H1 (cell line): ENCODE measurements around the gene STIM2. TPM values are rescaled to one million over a fixed set of nuclear protein-coding genes. Genes with fewer than 3 reads are reported as not detected.
"Not testable (repeated sequence)": the region's sequence is repeated elsewhere in the genome, so short reads cannot be mapped to it uniquely, and the experiment has no call there.

Source experiments
- CTCF ChIA-PET: fragments of 300-600 bp; sonication (Branson Sonifier 250); formaldehyde crosslinking; loops from one replicate; lab custom pipeline; 2021; ENCODE audit not compliant: partially characterized antibody; lab: Charles Lee
- POLR2A ChIA-PET: fragments of 300-600 bp; sonication (Branson Sonifier 250); formaldehyde crosslinking; loops from one replicate; lab custom pipeline; 2021; ENCODE audit warnings: inconsistent platforms; ENCODE audit not compliant: partially characterized antibody; lab: Charles Lee
- DNase-seq, 2 experiments: peaks; one replicate each; pipeline versions ENCODE4 v3.0.0 to v3.0.0-alpha.2; 2010 to 2022; ENCODE audit warnings: low spot score in 2 of 2, low read depth in 1 of 2, mixed read lengths in 1 of 2
- FAIRE-seq: peaks from 2 replicates; lab custom pipeline; 2011; peaks lifted over from hg19 to GRCh38; lab: Jason Lieb, UNC
- H2AFZ ChIP-seq: 2 replicates; pipeline ENCODE4 v1.8.1; 2012; ENCODE audit warnings: low read length, inconsistent platforms
- H2AK5ac ChIP-seq: 2 replicates; pipeline ENCODE4 v1.6.1; 2013; ENCODE audit warnings: low read depth, low read length
- H2BK120ac ChIP-seq: replicated peaks from 2 replicates; pipeline ENCODE3; 2013; ENCODE audit warnings: low read depth, low read length, inconsistent platforms
- H2BK12ac ChIP-seq: 2 replicates; pipeline ENCODE4 v1.6.1; 2013; ENCODE audit warnings: low read depth, low read length
- H2BK15ac ChIP-seq: 2 replicates; pipeline ENCODE4 v1.6.1; 2013; ENCODE audit warnings: low read length
- H2BK20ac ChIP-seq: 2 replicates; pipeline ENCODE4 v1.6.1; 2013; ENCODE audit warnings: low read length
- H2BK5ac ChIP-seq: 2 replicates; pipeline ENCODE4 v1.6.1; 2013; ENCODE audit warnings: low read depth, low read length
- H3K14ac ChIP-seq: 2 replicates; pipeline ENCODE4 v1.6.1; 2013; ENCODE audit warnings: inconsistent platforms; ENCODE audit not compliant: insufficient read length
- H3K18ac ChIP-seq: 2 replicates; pipeline ENCODE4 v1.6.1; 2013; ENCODE audit warnings: low read length; ENCODE audit errors: extremely low read depth
- H3K23ac ChIP-seq: 2 replicates; pipeline ENCODE4 v1.6.1; 2013; ENCODE audit warnings: inconsistent platforms; ENCODE audit not compliant: insufficient read length
- H3K23me2 ChIP-seq: 2 replicates; pipeline ENCODE4 v1.6.1; 2013; ENCODE audit warnings: low read depth, low read length
- H3K27ac ChIP-seq: 2 replicates; pipeline ENCODE4 v1.6.1; 2011; ENCODE audit warnings: low read depth, low read length, inconsistent platforms
- H3K27me3 ChIP-seq, 4 experiments: replicated peaks in 1 of 4; 1 replicate in 1 of 4; 2 replicates in 3 of 4; pipeline versions ENCODE4 v1.6.1 to v1.8.1; 2011 to 2013; ENCODE audit warnings: low read length in 3 of 4, mild to moderate bottlenecking in 3 of 4, inconsistent platforms in 2 of 4, mixed read lengths in 2 of 4, moderate library complexity in 1 of 4; ENCODE audit not compliant: control insufficient read depth in 3 of 4, insufficient read depth in 3 of 4; ENCODE audit errors: extremely low read depth in 1 of 4
- H3K36me3 ChIP-seq, 4 experiments: 2 replicates each; pipeline versions ENCODE4 v1.6.1 to v1.8.1; 2011 to 2013; ENCODE audit warnings: mild to moderate bottlenecking in 4 of 4, low read length in 3 of 4, moderate library complexity in 2 of 4, control low read depth in 1 of 4, inconsistent platforms in 1 of 4; ENCODE audit not compliant: insufficient read depth in 4 of 4, control insufficient read depth in 2 of 4
- H3K4ac ChIP-seq: replicated peaks from 2 replicates; pipeline ENCODE3; 2013; ENCODE audit warnings: low read length, low read depth, mixed read lengths, inconsistent platforms; ENCODE audit not compliant: insufficient read length
- H3K4me1 ChIP-seq, 4 experiments: replicated peaks in 1 of 4; 1 replicate in 1 of 4; 2 replicates in 3 of 4; pipeline versions ENCODE4 v1.6.1 to v1.8.1; 2011 to 2013; ENCODE audit warnings: low read length in 3 of 4, inconsistent platforms in 2 of 4, mixed read lengths in 1 of 4; ENCODE audit not compliant: insufficient read depth in 4 of 4, control insufficient read depth in 3 of 4
- H3K4me2 ChIP-seq, 2 experiments: 2 replicates each; pipeline versions ENCODE4 v1.6.1 to v1.8.1; 2011 to 2013; ENCODE audit warnings: low read depth in 2 of 2, low read length in 2 of 2, control low read depth in 1 of 2, inconsistent platforms in 1 of 2, mild to moderate bottlenecking in 1 of 2; ENCODE audit not compliant: insufficient read depth in 1 of 2
- H3K4me3 ChIP-seq, 4 experiments: fragments of 200-600, 300-600 bp in 1 of 4; sonication (generic), shearing (Covaris generic), sonication (Bioruptor Twin) in 1 of 4; 2 replicates each; pipeline versions ENCODE4 v1.5.1 to v1.8.1; 2011 to 2016; ENCODE audit warnings: low read length in 4 of 4, low read depth in 3 of 4, control low read depth in 2 of 4, inconsistent platforms in 2 of 4, mild to moderate bottlenecking in 2 of 4, mixed read lengths in 1 of 4, moderate library complexity in 1 of 4; ENCODE audit not compliant: insufficient read depth in 2 of 4; ENCODE audit errors: extremely low read depth in 1 of 4
- H3K56ac ChIP-seq: replicated peaks from 2 replicates; pipeline ENCODE3; 2013; ENCODE audit warnings: low read depth, mild to moderate bottlenecking, mixed read lengths, low read length, inconsistent platforms; ENCODE audit not compliant: insufficient read length
- H3K79me1 ChIP-seq: 2 replicates; pipeline ENCODE4 v1.6.1; 2013; ENCODE audit warnings: low read depth, low read length, control low read depth
- H3K79me2 ChIP-seq, 2 experiments: 2 replicates each; pipeline versions ENCODE4 v1.6.1 to v1.8.1; 2012 to 2013; ENCODE audit warnings: low read length in 2 of 2, mild to moderate bottlenecking in 2 of 2, inconsistent platforms in 1 of 2; ENCODE audit not compliant: insufficient read depth in 2 of 2, control insufficient read depth in 1 of 2
- H3K9ac ChIP-seq, 4 experiments: replicated peaks in 1 of 4; 1 replicate in 1 of 4; 2 replicates in 3 of 4; pipeline versions ENCODE4 v1.6.1 to v1.8.1; 2011 to 2013; ENCODE audit warnings: low read depth in 3 of 4, low read length in 3 of 4, control low read depth in 2 of 4, mild to moderate bottlenecking in 2 of 4, moderate library complexity in 2 of 4, inconsistent platforms in 1 of 4; ENCODE audit errors: extremely low read depth in 1 of 4
- H3K9me3 ChIP-seq, 2 experiments: 2 replicates each; pipeline versions ENCODE4 v1.6.1 to v1.8.1; 2012 to 2013; ENCODE audit warnings: mild to moderate bottlenecking in 2 of 2, moderate library complexity in 2 of 2, control low read depth in 1 of 2, inconsistent platforms in 1 of 2, low read depth in 1 of 2, low read length in 1 of 2, mixed read lengths in 1 of 2; ENCODE audit not compliant: insufficient read depth in 2 of 2
- H4K20me1 ChIP-seq, 2 experiments: replicated peaks in 1 of 2; 2 replicates each; pipeline versions ENCODE3 to v1.8.1; 2011 to 2013; ENCODE audit warnings: inconsistent platforms in 2 of 2, low read length in 2 of 2, mild to moderate bottlenecking in 1 of 2; ENCODE audit not compliant: insufficient read depth in 2 of 2, control insufficient read depth in 1 of 2
- H4K5ac ChIP-seq: 2 replicates; pipeline ENCODE4 v1.6.1; 2013; ENCODE audit warnings: low read length, low read depth, mixed read lengths, inconsistent platforms; ENCODE audit not compliant: insufficient read length
- H4K8ac ChIP-seq: 2 replicates; pipeline ENCODE4 v1.8.0; 2013; ENCODE audit warnings: mild to moderate bottlenecking, moderate library complexity, low read length, inconsistent platforms; ENCODE audit not compliant: insufficient read depth; ENCODE audit errors: extremely low read depth
- H4K91ac ChIP-seq: replicated peaks from 2 replicates; pipeline ENCODE3; 2013; ENCODE audit warnings: low read length, mixed read lengths, inconsistent platforms; ENCODE audit not compliant: insufficient read length
- WGBS, 2 experiments: shearing (Covaris generic) in 1 of 2; methylation state at CpG; one replicate each; pipeline versions ENCODE4 v1.1.6 to v1.1.7; 2013 to 2015; ENCODE audit warnings: low lambda C conversion rate in 2 of 2, mixed read lengths in 2 of 2, inconsistent platforms in 1 of 2, low coverage in 1 of 2, missing lambda C conversion rate in 1 of 2; ENCODE audit not compliant: insufficient replicate concordance in 2 of 2, insufficient coverage in 1 of 2, insufficient read length in 1 of 2; ENCODE audit errors: extremely low coverage in 1 of 2, missing lambda C conversion rate in 1 of 2; 5-methylcytosine and 5-hydroxymethylcytosine counted together
- polyA plus RNA-seq, 7 experiments: library from polyadenylated mRNA; depleted of rRNA in 3 of 7; stranded (reverse) in 5 of 7; unstranded in 2 of 7; fragments of >200 nt in 5 of 7; fragments of 200-250 nt in 2 of 7; gene quantifications; 1 replicate in 5 of 7; 2 replicates in 1 of 7; 4 replicates in 1 of 7; pipeline versions ENCODE4 v1.2.1 to v1.2.3, GENCODE V29; 2011 to 2013; ENCODE audit warnings: missing spikeins in 2 of 7, mixed read lengths in 2 of 7
- total RNA-seq: library from RNA; stranded (reverse); fragmentation: NEBNext Ultra II Directional; extraction: Animal tissue kit (Norgen Biotek cat#: 25700); gene quantifications from 2 replicates; pipeline ENCODE4 v1.2.1, GENCODE V29; 2021

STIM2 gene
- total and polyA plus RNA-seq, 2 of the 8 experiments (the other 6 are each of a cell fraction or from before 2014, with no cell fraction given): 22.9 to 23.0 TPM

- H2BK120ac ChIP-seq, DNase-seq, H3K79me2 ChIP-seq, H3K36me3 ChIP-seq, H2BK15ac ChIP-seq, H3K79me1 ChIP-seq, H3K56ac ChIP-seq, CTCF ChIA-PET, H3K4me1 ChIP-seq, H3K23ac ChIP-seq, H3K4ac ChIP-seq, H3K14ac ChIP-seq, H3K9me3 ChIP-seq, H4K8ac ChIP-seq, H3K27me3 ChIP-seq, FAIRE-seq, H2BK20ac ChIP-seq, H2BK12ac ChIP-seq, H3K18ac ChIP-seq, H3K4me2 ChIP-seq, POLR2A ChIA-PET, H3K23me2 ChIP-seq, H2BK5ac ChIP-seq, H2AFZ ChIP-seq, H4K20me1 ChIP-seq, H3K4me3 ChIP-seq, H3K27ac ChIP-seq, H2AK5ac ChIP-seq, H4K5ac ChIP-seq, H3K9ac ChIP-seq, H4K91ac ChIP-seq: not testable (repeated sequence)
- 84% methylated on average over 6 of the region's 6 CpGs; no CpG with 5 or more reads in 1 of the 2 experiments for WGBS, 2 experiments
Measured at GRCh38 chr4:26827336-26827735, 33.3 kb upstream of the STIM2 start.
